ENCODE data around the gene MAD1L1.

DNA sequence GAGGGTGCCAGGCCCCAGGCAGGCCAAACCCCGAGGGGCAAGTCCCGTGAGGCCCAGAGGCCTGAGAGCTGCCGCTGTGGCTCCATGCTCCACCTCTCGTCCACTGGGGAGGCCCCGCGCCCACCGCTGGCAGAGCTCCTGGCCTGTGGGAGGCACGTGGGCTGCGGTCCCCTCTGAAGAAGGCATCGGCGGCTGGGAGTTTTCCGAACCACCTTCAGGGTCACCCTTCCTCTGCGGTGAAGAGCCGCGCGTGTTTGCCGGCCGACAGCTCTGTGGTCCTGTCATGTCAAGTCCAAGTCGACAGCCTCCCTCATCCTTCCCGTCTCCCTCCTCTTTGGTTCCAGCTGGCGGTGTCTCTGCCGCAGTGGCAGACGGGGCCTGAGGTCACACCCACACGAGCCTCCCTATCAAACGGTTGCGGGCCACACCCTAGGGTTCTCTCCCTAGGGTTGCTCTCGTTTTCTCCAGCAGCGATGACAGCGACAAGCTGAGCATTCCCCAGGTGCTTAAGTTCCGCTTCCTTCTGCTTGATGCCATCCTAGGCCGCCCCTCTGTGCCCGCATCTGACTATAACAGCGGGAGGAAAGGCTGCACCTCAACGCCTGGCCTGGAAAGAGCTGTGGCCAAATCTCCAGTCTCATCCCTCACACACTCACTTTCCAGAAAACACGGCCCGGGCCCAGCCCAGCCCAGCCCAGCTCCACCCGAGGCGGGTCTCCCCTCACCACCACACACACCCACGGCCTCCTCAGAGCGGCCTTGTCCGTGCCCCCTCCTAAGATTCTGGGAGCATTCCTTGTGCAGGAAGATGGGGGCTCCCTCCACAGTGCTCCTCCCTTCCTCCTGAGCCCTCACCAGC lies 377.6 kb downstream of the MAD1L1 start:
- TF ChIP-seq, protein P1, sequence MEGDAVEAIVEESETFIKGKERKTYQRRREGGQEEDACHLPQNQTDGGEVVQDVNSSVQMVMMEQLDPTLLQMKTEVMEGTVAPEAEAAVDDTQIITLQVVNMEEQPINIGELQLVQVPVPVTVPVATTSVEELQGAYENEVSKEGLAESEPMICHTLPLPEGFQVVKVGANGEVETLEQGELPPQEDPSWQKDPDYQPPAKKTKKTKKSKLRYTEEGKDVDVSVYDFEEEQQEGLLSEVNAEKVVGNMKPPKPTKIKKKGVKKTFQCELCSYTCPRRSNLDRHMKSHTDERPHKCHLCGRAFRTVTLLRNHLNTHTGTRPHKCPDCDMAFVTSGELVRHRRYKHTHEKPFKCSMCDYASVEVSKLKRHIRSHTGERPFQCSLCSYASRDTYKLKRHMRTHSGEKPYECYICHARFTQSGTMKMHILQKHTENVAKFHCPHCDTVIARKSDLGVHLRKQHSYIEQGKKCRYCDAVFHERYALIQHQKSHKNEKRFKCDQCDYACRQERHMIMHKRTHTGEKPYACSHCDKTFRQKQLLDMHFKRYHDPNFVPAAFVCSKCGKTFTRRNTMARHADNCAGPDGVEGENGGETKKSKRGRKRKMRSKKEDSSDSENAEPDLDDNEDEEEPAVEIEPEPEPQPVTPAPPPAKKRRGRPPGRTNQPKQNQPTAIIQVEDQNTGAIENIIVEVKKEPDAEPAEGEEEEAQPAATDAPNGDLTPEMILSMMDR (conservative IDR thresholded peaks at IDR 0.05 in 1 of 2, IDR thresholded peaks at IDR 0.05 in 1 of 2; ENCODE audit: low read depth in 1 of 2, low read length in 2 of 2): no peak
- TF ChIP-seq EZH2 (IDR thresholded peaks at IDR 0.05; ENCODE audit: low read length, missing control alignments): no peak

Measured in fibroblast of lung (primary cell).